Left lung (tissue), 10 donors: ENCODE data around the gene SEMA4F. TPM values are rescaled to one million over a fixed set of nuclear protein-coding genes. Genes with fewer than 3 reads are reported as not detected.

Experiments used
- ATAC-seq: fragments of 200-7000 bp; cut with Tn5 transposase; one replicate; pipeline ENCODE4 v1.9.1; 2020; ENCODE audit warnings: moderate library complexity
- DNase-seq, 4 donors: peaks; one replicate each; pipeline ENCODE4 v3.0.0-alpha.2; 2013 to 2020
- H3K27ac ChIP-seq, 2 donors: fragments of 200-600 bp; sonication (generic) in 1 of 2; one replicate each; pipeline versions ENCODE4 v1.5.0 to v1.8.0; 2020 to 2021
- H3K27me3 ChIP-seq, 2 donors: fragments of 200-600 bp; sonication (generic) in 1 of 2; one replicate each; pipeline versions ENCODE4 v1.5.0 to v1.8.0; 2020 to 2021
- H3K36me3 ChIP-seq, 2 donors: fragments of 200-600 bp; sonication (generic) in 1 of 2; one replicate each; pipeline versions ENCODE4 v1.5.0 to v1.8.0; 2020 to 2021
- H3K4me1 ChIP-seq, 2 donors: fragments of 200-600 bp; one replicate each; pipeline ENCODE4 v1.8.0; 2021
- H3K4me3 ChIP-seq, 2 donors: fragments of 200-600 bp; sonication (generic) in 1 of 2; one replicate each; pipeline versions ENCODE4 v1.5.0 to v1.8.0; 2020 to 2021; ENCODE audit warnings: mild to moderate bottlenecking in 1 of 2
- H3K9me3 ChIP-seq, 2 donors: fragments of 200-600 bp; sonication (generic) in 1 of 2; one replicate each; pipeline versions ENCODE4 v1.5.0 to v1.8.0; 2020 to 2021
- intact Hi-C, 2 donors: fragments of 100-400 bp; cut with DNase I; formaldehyde crosslinking; loops; one replicate each; pipeline versions ENCODE4 v1.11.2 to v1.14.2; 2022
- polyA plus RNA-seq, 6 donors: library from polyadenylated mRNA; unstranded; fragments of 120-200 nt; gene quantifications; one replicate each; pipeline ENCODE4 v1.2.1, GENCODE V29; 2013; ENCODE audit not compliant: insufficient read length in 6 of 6
- total RNA-seq, 2 donors: library from RNA; stranded (reverse); fragmentation: NEBNext Ultra II Directional; extraction: Animal tissue kit (Norgen Biotek cat#: 25700); gene quantifications; one replicate each; pipeline ENCODE4 v1.2.1, GENCODE V29; 2021
- TF ChIP-seq, protein P1 (sequence below), 2 donors: fragments of 200-600 bp; sonication (generic) in 1 of 2; IDR thresholded peaks; one replicate each; pipeline versions ENCODE4 v1.5.0 to v1.8.0; 2021; ENCODE audit warnings: antibody characterized with exemption in 2 of 2
- donor health status: DM: no; HTN: yes; CAD: no.
- donor health status: DM: no; HTN: no; CAD: no.

SEMA4F gene
- total and polyA plus RNA-seq, 8 donors: 6.0 to 23.8 (median 6.8) TPM

- intact Hi-C loops: no loop called here
- ATAC-seq (no peak), DNase-seq (no peak)
- peaks cover 0 to 5% of the 10 kb centered on the region in 2 donors for H3K4me1 ChIP-seq
- no peak overlapping the region for H3K27ac ChIP-seq
- TF ChIP-seq, protein P1, sequence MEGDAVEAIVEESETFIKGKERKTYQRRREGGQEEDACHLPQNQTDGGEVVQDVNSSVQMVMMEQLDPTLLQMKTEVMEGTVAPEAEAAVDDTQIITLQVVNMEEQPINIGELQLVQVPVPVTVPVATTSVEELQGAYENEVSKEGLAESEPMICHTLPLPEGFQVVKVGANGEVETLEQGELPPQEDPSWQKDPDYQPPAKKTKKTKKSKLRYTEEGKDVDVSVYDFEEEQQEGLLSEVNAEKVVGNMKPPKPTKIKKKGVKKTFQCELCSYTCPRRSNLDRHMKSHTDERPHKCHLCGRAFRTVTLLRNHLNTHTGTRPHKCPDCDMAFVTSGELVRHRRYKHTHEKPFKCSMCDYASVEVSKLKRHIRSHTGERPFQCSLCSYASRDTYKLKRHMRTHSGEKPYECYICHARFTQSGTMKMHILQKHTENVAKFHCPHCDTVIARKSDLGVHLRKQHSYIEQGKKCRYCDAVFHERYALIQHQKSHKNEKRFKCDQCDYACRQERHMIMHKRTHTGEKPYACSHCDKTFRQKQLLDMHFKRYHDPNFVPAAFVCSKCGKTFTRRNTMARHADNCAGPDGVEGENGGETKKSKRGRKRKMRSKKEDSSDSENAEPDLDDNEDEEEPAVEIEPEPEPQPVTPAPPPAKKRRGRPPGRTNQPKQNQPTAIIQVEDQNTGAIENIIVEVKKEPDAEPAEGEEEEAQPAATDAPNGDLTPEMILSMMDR (IDR thresholded peaks at IDR 0.05): no peak
- H3K27me3 ChIP-seq: peaks cover 5 to 38% of the 10 kb centered on the region in 2 donors
- H3K36me3 ChIP-seq: no peaks in the 10 kb centered on the region
- H3K9me3 ChIP-seq: no peaks in the 10 kb centered on the region
- H3K4me3 ChIP-seq: no peak overlapping the region
Observed at GRCh38 chr2:74645344-74645743, 8.7 kb upstream of the SEMA4F start.

DNA sequence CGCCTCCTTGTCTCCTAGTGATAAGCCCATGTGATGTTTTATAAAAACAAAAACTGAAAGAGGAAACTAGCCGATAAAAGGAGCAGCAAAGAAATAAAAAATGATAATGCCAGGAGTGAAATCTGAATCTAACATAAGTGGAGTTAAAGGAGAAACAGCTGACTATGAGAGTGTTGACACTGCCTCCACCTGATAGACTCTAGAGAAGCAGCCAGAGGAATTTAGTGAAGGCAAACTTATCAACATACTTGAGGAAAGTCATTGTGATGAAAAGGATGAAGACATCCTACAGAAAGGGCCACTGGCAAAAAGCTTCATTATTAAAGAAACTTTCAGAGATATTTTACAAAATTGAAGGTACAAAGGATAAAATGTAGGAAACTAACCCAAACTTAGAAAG lies 7.8 kb upstream of the SEMA4F start:
- no peaks in the 10 kb centered on the region for H3K36me3 ChIP-seq
- H3K4me1 ChIP-seq: peaks cover 0 to 5% of the 10 kb centered on the region in 2 donors
- peaks cover 5 to 38% of the 10 kb centered on the region in 2 donors for H3K27me3 ChIP-seq
- no peak overlapping the region for H3K27ac ChIP-seq
- no peak overlapping the region for H3K4me3 ChIP-seq
- H3K9me3 ChIP-seq: no peaks in the 10 kb centered on the region
- ATAC-seq: peak; percentile 86
- TF ChIP-seq, protein P1 (IDR thresholded peaks at IDR 0.05): no peak
- DNase-seq: no peak
- intact Hi-C loops: no loop called here

- TF ChIP-seq, protein P1 (IDR thresholded peaks at IDR 0.05): no peak
- DNase-seq: peak in 1 of 4 donors; percentile 6
- H3K4me3 ChIP-seq: no peak overlapping the region
- no peaks in the 10 kb centered on the region for H3K36me3 ChIP-seq
- H3K9me3 ChIP-seq: no peaks in the 10 kb centered on the region
- peaks cover 0 to 5% of the 10 kb centered on the region in 2 donors for H3K4me1 ChIP-seq
- intact Hi-C loops: no loop called here
- peaks cover 5 to 38% of the 10 kb centered on the region in 2 donors for H3K27me3 ChIP-seq
- H3K27ac ChIP-seq: no peak overlapping the region
- peak; percentile 54 for ATAC-seq
Observed at GRCh38 chr2:74646834-74647482, 7.1 kb upstream of the SEMA4F start.

GRCh38 chr2:74648009-74648443 lies 6.0 kb upstream of the SEMA4F start, which contains the start of gene M1AP:
Gene M1AP (minus strand): TSS chr2:74648330. CDS start chr2:74640275, 8,055 bp downstream.
- Histone ChIP-seq H3K4me3 (no peak within 1 kb of the TSS), H3K36me3 (no peaks in the 10 kb centered on the region), H3K9me3 (no peaks in the 10 kb centered on the region), H3K27me3 (peaks cover 5 to 38% of the 10 kb centered on the region in 2 donors), H3K4me1 (peaks cover 0 to 5% of the 10 kb centered on the region in 2 donors), H3K27ac (no peak within 1 kb of the TSS)
- ATAC-seq (no peak), DNase-seq (peak in 2 of 4 donors; percentile 4 to 76)
- TF ChIP-seq, protein P1 (IDR thresholded peaks at IDR 0.05): no peak
- intact Hi-C loops: no loop called here

DNA sequence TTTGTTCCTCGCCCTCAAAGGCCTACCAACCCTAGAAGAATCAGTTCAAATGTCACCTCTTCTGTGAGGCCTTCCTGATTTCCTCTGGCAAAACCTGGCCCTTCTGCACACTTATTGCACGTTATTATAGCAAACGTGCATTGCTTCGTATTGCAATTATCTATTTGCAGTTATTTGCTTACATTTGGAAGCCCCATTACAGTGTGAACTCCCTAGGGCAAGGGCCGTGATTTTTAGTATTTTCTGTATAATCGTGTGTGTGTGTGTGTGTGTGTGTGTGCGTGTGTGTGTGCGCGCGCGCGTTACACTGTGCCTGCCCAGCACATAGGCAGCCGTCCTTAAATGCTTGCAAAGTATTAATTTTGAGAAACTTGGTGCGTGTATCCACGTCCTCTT lies 460 bp upstream of the SEMA4F start:
- TF ChIP-seq, protein P1 (IDR thresholded peaks at IDR 0.05): no peak
- intact Hi-C loops: no loop called here
- DNase-seq (no peak), ATAC-seq (no peak)
- Histone ChIP-seq H3K27ac (peak overlapping the region in 1 of 2 donors; percentile 9), H3K27me3 (peaks cover 5 to 39% of the 10 kb centered on the region in 2 donors), H3K4me1 (peaks cover 0 to 13% of the 10 kb centered on the region in 2 donors), H3K4me3 (peak overlapping the region; percentile 64 to 67), H3K9me3 (no peaks in the 10 kb centered on the region), H3K36me3 (no peaks in the 10 kb centered on the region)
